ENCODE measurements around the gene G6PC2. TPM values are rescaled to one million over a fixed set of nuclear protein-coding genes. Genes with fewer than 3 reads are reported as not detected.

Gene G6PC2
- total and polyA plus RNA-seq, 10 of the 15 experiments (the other 5 are each of a cell fraction or from before 2014, with no cell fraction given), result not detected

GRCh38 chr2:168929031-168929430 lies 27.9 kb downstream of the G6PC2 start:
- no TSS peak for BruUV-seq (replicated peaks)
- H2AFZ ChIP-seq (ENCODE audit: control insufficient read depth, low read depth, low read length), result no peak overlapping the region
- intact Hi-C loops (cut with micrococcal nuclease; ENCODE audit: unreplicated experiment), result no loop called here

More at GRCh38 chr2:168929031-168929430, 27.9 kb downstream of the G6PC2 start:
- Histone ChIP-seq H3K4me1 (ENCODE audit: control insufficient read depth, insufficient read depth, low read length) (no peaks in the 10 kb centered on the region), H3K9ac (ENCODE audit: control insufficient read depth, insufficient read depth, low read length) (no peak overlapping the region), H4K20me1 (ENCODE audit: control insufficient read depth, insufficient read depth) (no peaks in the 10 kb centered on the region), H3K9me3 (replicated peaks; ENCODE audit: control insufficient read depth, insufficient read depth, low read length) (no peaks in the 10 kb centered on the region), H3K27me3 (replicated peaks in 1 of 2; ENCODE audit: control insufficient read depth in 2 of 2, insufficient read depth in 2 of 2, low read length in 1 of 2) (peaks cover 2 to 3% of the 10 kb centered on the region in 2 experiments; a peak in 3 of 4 replicates), H3K4me3 (no peak overlapping the region), H3K4me2 (ENCODE audit: control insufficient read depth, insufficient read depth) (no peak overlapping the region), H3K36me3 (ENCODE audit: control insufficient read depth in 2 of 2, insufficient read depth in 2 of 2, low read length in 1 of 2) (no peaks in the 10 kb centered on the region), H3K27ac (ENCODE audit: control insufficient read depth, insufficient read depth) (no peak overlapping the region), H3K79me2 (ENCODE audit: control insufficient read depth, insufficient read depth, low read length) (no peaks in the 10 kb centered on the region)
- DNase-seq (ENCODE audit: low read depth, low spot score) (no peak), ATAC-seq (no peak), FAIRE-seq (no peak)
- in situ Hi-C loops (cut with MboI), result no loop called here
- no peak for TF ChIP-seq NBN (IDR thresholded peaks at IDR 0.05)
- no peak for TF ChIP-seq ZNF687 (IDR thresholded peaks at IDR 0.05)
- no peak for TF ChIP-seq HSF1 (IDR thresholded peaks at IDR 0.05; ENCODE audit: low read depth, low read length)
- no peak for TF ChIP-seq MEF2B (IDR thresholded peaks at IDR 0.05; ENCODE audit: partially characterized antibody, poor library complexity, severe bottlenecking)
- TF ChIP-seq CBX3 (IDR thresholded peaks at IDR 0.05; ENCODE audit: borderline replicate concordance, low read depth), result no peak
- 20% methylated on average over 3 of the region's 3 CpGs for WGBS (ENCODE audit: insufficient coverage, insufficient replicate concordance, low lambda C conversion rate, missing lambda C conversion rate)
- SMC1A ChIA-PET (ENCODE audit: uncharacterized antibody, unreplicated experiment), result no interaction called here
- RAD21 ChIA-PET (ENCODE audit: unreplicated experiment), result no interaction called here
- CTCF ChIA-PET, result no interaction called here
- POLR2A ChIA-PET, result no interaction called here
